Trophoblast cell (in vitro differentiated cells and primary cell): ENCODE results near the gene TTLL12.

Source experiments
- DNase-seq, 2 donors: peaks; one replicate each; pipeline ENCODE4 v3.0.0-alpha.2; 2016
- H2AFZ ChIP-seq: 2 replicates; pipeline ENCODE4 v1.6.1; 2013; ENCODE audit warnings: low read length, moderate library complexity, mild to moderate bottlenecking; ENCODE audit not compliant: insufficient read depth, poor library complexity
- H2AK5ac ChIP-seq: 2 replicates; pipeline ENCODE4 v1.6.1; 2013; ENCODE audit warnings: mild to moderate bottlenecking, low read length
- H2BK120ac ChIP-seq: 2 replicates; pipeline ENCODE4 v1.6.1; 2013; ENCODE audit warnings: low read length, mild to moderate bottlenecking, moderate library complexity; ENCODE audit not compliant: insufficient read depth, poor library complexity
- H2BK12ac ChIP-seq: 2 replicates; pipeline ENCODE4 v1.6.1; 2013; ENCODE audit warnings: mild to moderate bottlenecking, low read length, moderate library complexity
- H2BK5ac ChIP-seq: 2 replicates; pipeline ENCODE4 v1.6.1; 2013; ENCODE audit warnings: low read length, low read depth, moderate library complexity, mild to moderate bottlenecking; ENCODE audit not compliant: poor library complexity
- H3K14ac ChIP-seq: 2 replicates; pipeline ENCODE4 v1.6.1; 2013; ENCODE audit warnings: mild to moderate bottlenecking, low read length
- H3K18ac ChIP-seq: 2 replicates; pipeline ENCODE4 v1.6.1; 2013; ENCODE audit warnings: mild to moderate bottlenecking, low read length
- H3K23ac ChIP-seq: 2 replicates; pipeline ENCODE4 v1.6.1; 2013; ENCODE audit warnings: low read length
- H3K27ac ChIP-seq: 2 replicates; pipeline ENCODE4 v1.5.1; 2013; ENCODE audit warnings: low read depth, mild to moderate bottlenecking, inconsistent platforms, low read length, moderate library complexity
- H3K27me3 ChIP-seq: 2 replicates; pipeline ENCODE4 v1.6.1; 2013; ENCODE audit warnings: inconsistent platforms, mild to moderate bottlenecking, low read length, moderate library complexity; ENCODE audit not compliant: insufficient read depth
- H3K36me3 ChIP-seq, 2 experiments: 1 replicate in 1 of 2; 2 replicates in 1 of 2; pipeline ENCODE4 v1.6.1; 2013; ENCODE audit warnings: low read length in 2 of 2, mild to moderate bottlenecking in 2 of 2, moderate library complexity in 1 of 2; ENCODE audit not compliant: insufficient read depth in 2 of 2, control insufficient read depth in 1 of 2
- H3K4ac ChIP-seq: 2 replicates; pipeline ENCODE4 v1.6.1; 2013; ENCODE audit warnings: low read depth, mild to moderate bottlenecking, low read length, moderate library complexity
- H3K4me1 ChIP-seq, 2 experiments: 1 replicate in 1 of 2; 2 replicates in 1 of 2; pipeline ENCODE4 v1.6.1; 2013; ENCODE audit warnings: low read length in 2 of 2, mild to moderate bottlenecking in 2 of 2, moderate library complexity in 1 of 2; ENCODE audit not compliant: insufficient read depth in 2 of 2, control insufficient read depth in 1 of 2
- H3K4me2 ChIP-seq: 2 replicates; pipeline ENCODE4 v1.6.1; 2013; ENCODE audit warnings: inconsistent platforms, mild to moderate bottlenecking, low read length, moderate library complexity
- H3K4me3 ChIP-seq: 2 replicates; pipeline ENCODE4 v1.5.1; 2013; ENCODE audit warnings: mild to moderate bottlenecking, low read depth, low read length, inconsistent platforms
- H3K79me1 ChIP-seq: one replicate; pipeline ENCODE4 v1.6.1; 2013; ENCODE audit warnings: low read length
- H3K79me2 ChIP-seq: 2 replicates; pipeline ENCODE4 v1.6.1; 2013; ENCODE audit warnings: low read length, mild to moderate bottlenecking; ENCODE audit not compliant: control insufficient read depth, insufficient read depth, poor library complexity
- H3K9ac ChIP-seq: 2 replicates; pipeline ENCODE4 v1.6.1; 2013; ENCODE audit warnings: mild to moderate bottlenecking, low read length
- H3K9me3 ChIP-seq: 2 replicates; pipeline ENCODE4 v1.6.1; 2013; ENCODE audit warnings: low read depth, mild to moderate bottlenecking, control low read depth, inconsistent platforms, low read length; ENCODE audit not compliant: insufficient read depth
- H4K12ac ChIP-seq: 2 replicates; pipeline ENCODE4 v1.6.1; 2013; ENCODE audit warnings: low read depth, mild to moderate bottlenecking, low read length, moderate library complexity
- H4K8ac ChIP-seq: 2 replicates; pipeline ENCODE4 v1.6.1; 2013; ENCODE audit warnings: low read depth, mild to moderate bottlenecking, low read length, moderate library complexity
- H4K91ac ChIP-seq: one replicate; pipeline ENCODE4 v1.6.1; 2013; ENCODE audit warnings: low read depth, mild to moderate bottlenecking, low read length, moderate library complexity
- WGBS: extraction: QIAGEN DNeasy Blood & Tissue Kit; methylation state at CpG from one replicate; pipeline ENCODE4 v1.1.7; 2013; ENCODE audit warnings: missing lambda C conversion rate; ENCODE audit not compliant: insufficient read length, insufficient coverage; ENCODE audit errors: extremely low coverage; 5-methylcytosine and 5-hydroxymethylcytosine counted together

TTLL12 gene

GRCh38 chr22:43116932-43117331, 70.0 kb downstream of the TTLL12 start:
- Histone ChIP-seq H3K4ac (no peak overlapping the region), H2BK12ac (no peak overlapping the region), H3K27ac (no peak overlapping the region), H3K4me3 (no peak overlapping the region), H2AK5ac (no peak overlapping the region), H3K23ac (no peak overlapping the region), H3K9ac (no peak overlapping the region), H3K18ac (no peak overlapping the region), H4K12ac (no peak overlapping the region), H2BK5ac (no peak overlapping the region), H3K36me3 (no peaks in the 10 kb centered on the region), H3K79me1 (no peaks in the 10 kb centered on the region), H3K4me2 (no peak overlapping the region), H4K8ac (no peak overlapping the region), H3K4me1 (peaks cover 7 to 10% of the 10 kb centered on the region in 2 experiments), H3K27me3 (no peaks in the 10 kb centered on the region), H3K79me2 (no peaks in the 10 kb centered on the region), H3K14ac (no peak overlapping the region), H2BK120ac (no peak overlapping the region), H3K9me3 (peaks cover 2% of the 10 kb centered on the region), H4K91ac (no peak overlapping the region), H2AFZ (no peak overlapping the region)
- no peak for DNase-seq
- WGBS, result no CpG with 5 or more reads among the region's 7 CpGs
